ENCODE data around the gene PATJ. TPM values are rescaled to one million over a fixed set of nuclear protein-coding genes. Genes with fewer than 3 reads are reported as not detected.

Gene PATJ
- total and polyA plus RNA-seq, 2 donors (not counting 3 experiments of a cell fraction or from before 2014, with no cell fraction given) = 1.1 to 3.0 TPM

DNA sequence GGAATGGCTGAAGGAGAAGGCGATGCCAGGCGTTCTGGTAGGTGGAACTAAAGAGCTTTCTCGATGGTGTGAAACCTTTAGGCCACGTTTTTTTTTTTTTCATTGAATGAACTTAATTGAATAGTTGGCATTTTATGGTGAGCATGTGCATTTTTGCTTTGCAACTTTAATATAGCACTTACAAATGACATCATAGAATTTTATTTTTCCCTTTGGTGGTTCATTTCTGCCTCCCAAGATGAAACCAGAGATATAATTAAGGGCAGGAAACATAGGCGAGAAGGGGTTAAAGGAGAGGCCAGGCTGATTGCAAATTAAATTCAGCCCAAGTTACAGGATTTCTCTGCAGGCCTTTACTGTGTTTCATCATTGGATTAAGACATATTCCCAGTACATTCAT lies 366.8 kb downstream of the PATJ start:
- Histone ChIP-seq H3K9me1 (replicated peaks; ENCODE audit: control insufficient read depth, extremely low read depth, insufficient read depth, low read length) (no peaks in the 10 kb centered on the region), H3K4me1 (ENCODE audit: control insufficient read depth, extremely low read depth, insufficient read depth, low read length) (peaks cover 3% of the 10 kb centered on the region), H3K9me3 (replicated peaks; ENCODE audit: control insufficient read depth, insufficient read depth, low read length) (no peaks in the 10 kb centered on the region), H3K4me2 (ENCODE audit: insufficient read depth, low read length) (no peak overlapping the region), H4K20me1 (replicated peaks; ENCODE audit: control insufficient read depth, extremely low read depth, insufficient read depth, low read length) (no peaks in the 10 kb centered on the region), H3K27me3 (ENCODE audit: control insufficient read depth in 2 of 2, insufficient read depth in 2 of 2, low read length in 2 of 2) (no peaks in the 10 kb centered on the region), H3K4me3 (replicated peaks in 1 of 3; ENCODE audit: insufficient read depth in 1 of 3, low read depth in 1 of 3, low read length in 3 of 3) (no peak overlapping the region), H3K36me3 (ENCODE audit: control insufficient read depth in 2 of 2, extremely low read depth in 1 of 2, insufficient read depth in 2 of 2, low read length in 2 of 2) (no peaks in the 10 kb centered on the region), H3K27ac (ENCODE audit: insufficient read depth, low read depth, low read length) (no peak overlapping the region), H3K9ac (replicated peaks; ENCODE audit: extremely low read depth, insufficient read depth, low read length) (no peak overlapping the region), H2AFZ (ENCODE audit: low read depth, low read length) (no peak overlapping the region), H3K79me2 (ENCODE audit: control insufficient read depth, insufficient read depth, low read length) (no peaks in the 10 kb centered on the region)
- dilution Hi-C loops (cut with MboI; ENCODE audit: extremely low pct_ligation_motif_present, low sequenced_read_pairs) (no loop called here), intact Hi-C loops (cut with micrococcal nuclease) (no loop called here)
- TF ChIP-seq, protein P1, sequence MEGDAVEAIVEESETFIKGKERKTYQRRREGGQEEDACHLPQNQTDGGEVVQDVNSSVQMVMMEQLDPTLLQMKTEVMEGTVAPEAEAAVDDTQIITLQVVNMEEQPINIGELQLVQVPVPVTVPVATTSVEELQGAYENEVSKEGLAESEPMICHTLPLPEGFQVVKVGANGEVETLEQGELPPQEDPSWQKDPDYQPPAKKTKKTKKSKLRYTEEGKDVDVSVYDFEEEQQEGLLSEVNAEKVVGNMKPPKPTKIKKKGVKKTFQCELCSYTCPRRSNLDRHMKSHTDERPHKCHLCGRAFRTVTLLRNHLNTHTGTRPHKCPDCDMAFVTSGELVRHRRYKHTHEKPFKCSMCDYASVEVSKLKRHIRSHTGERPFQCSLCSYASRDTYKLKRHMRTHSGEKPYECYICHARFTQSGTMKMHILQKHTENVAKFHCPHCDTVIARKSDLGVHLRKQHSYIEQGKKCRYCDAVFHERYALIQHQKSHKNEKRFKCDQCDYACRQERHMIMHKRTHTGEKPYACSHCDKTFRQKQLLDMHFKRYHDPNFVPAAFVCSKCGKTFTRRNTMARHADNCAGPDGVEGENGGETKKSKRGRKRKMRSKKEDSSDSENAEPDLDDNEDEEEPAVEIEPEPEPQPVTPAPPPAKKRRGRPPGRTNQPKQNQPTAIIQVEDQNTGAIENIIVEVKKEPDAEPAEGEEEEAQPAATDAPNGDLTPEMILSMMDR (IDR thresholded peaks at IDR 0.05; ENCODE audit: extremely low read depth in 1 of 2, insufficient read depth in 1 of 2, low read depth in 1 of 2, low read length in 2 of 2) = no peak
- TF ChIP-seq POLR2AphosphoS5 (IDR thresholded peaks at IDR 0.05; ENCODE audit: insufficient read depth, low read depth, low read length) (no peak), MAX (IDR thresholded peaks at IDR 0.05; ENCODE audit: insufficient read depth, insufficient read length) (no peak)
- FAIRE-seq = no peak
- BruUV-seq (replicated peaks) = no TSS peak
- DNase-seq (ENCODE audit: low read depth, low spot score) = no peak
- POLR2A ChIA-PET = no interaction called here
- CTCF ChIA-PET = interaction anchor here (0.8 kb wide), 1 partner anchor 10 kb away, joined by 3 read pairs; no protein-coding TSS in a partner anchor

- H3K27ac ChIP-seq (ENCODE audit: insufficient read depth, low read depth, low read length) = no peak overlapping the region
- CTCF ChIA-PET = interaction anchor here (0.8 kb wide), 1 partner anchor 9 kb away, joined by 3 read pairs; no protein-coding TSS in a partner anchor
- no peaks in the 10 kb centered on the region for H4K20me1 ChIP-seq (replicated peaks; ENCODE audit: control insufficient read depth, extremely low read depth, insufficient read depth, low read length)
- no peaks in the 10 kb centered on the region for H3K9me3 ChIP-seq (replicated peaks; ENCODE audit: control insufficient read depth, insufficient read depth, low read length)
- no TSS peak for BruUV-seq (replicated peaks)
- dilution Hi-C loops (cut with MboI; ENCODE audit: extremely low pct_ligation_motif_present, low sequenced_read_pairs) (no loop called here), intact Hi-C loops (cut with micrococcal nuclease) (no loop called here)
- no peaks in the 10 kb centered on the region for H3K27me3 ChIP-seq (ENCODE audit: control insufficient read depth in 2 of 2, insufficient read depth in 2 of 2, low read length in 2 of 2)
- FAIRE-seq (no peak), DNase-seq (ENCODE audit: low read depth, low spot score) (no peak)
- H3K36me3 ChIP-seq (ENCODE audit: control insufficient read depth in 2 of 2, extremely low read depth in 1 of 2, insufficient read depth in 2 of 2, low read length in 2 of 2) = no peaks in the 10 kb centered on the region
- H2AFZ ChIP-seq (ENCODE audit: low read depth, low read length) = no peak overlapping the region
- H3K4me3 ChIP-seq (replicated peaks in 1 of 3; ENCODE audit: insufficient read depth in 1 of 3, low read depth in 1 of 3, low read length in 3 of 3) = no peak overlapping the region
- no peak overlapping the region for H3K4me2 ChIP-seq (ENCODE audit: insufficient read depth, low read length)
- peaks cover 3% of the 10 kb centered on the region for H3K4me1 ChIP-seq (ENCODE audit: control insufficient read depth, extremely low read depth, insufficient read depth, low read length)
- H3K9ac ChIP-seq (replicated peaks; ENCODE audit: extremely low read depth, insufficient read depth, low read length) = no peak overlapping the region
- H3K9me1 ChIP-seq (replicated peaks; ENCODE audit: control insufficient read depth, extremely low read depth, insufficient read depth, low read length) = no peaks in the 10 kb centered on the region
- H3K79me2 ChIP-seq (ENCODE audit: control insufficient read depth, insufficient read depth, low read length) = no peaks in the 10 kb centered on the region
- TF ChIP-seq POLR2A (IDR thresholded peaks at IDR 0.05; ENCODE audit: low read depth, low read length) (no peak), POLR2AphosphoS5 (IDR thresholded peaks at IDR 0.05; ENCODE audit: insufficient read depth, low read depth, low read length) (no peak), MYC (IDR thresholded peaks at IDR 0.05; ENCODE audit: low read depth, low read length) (no peak), JUN (IDR thresholded peaks at IDR 0.05; ENCODE audit: borderline replicate concordance, insufficient read depth, insufficient read length, low read depth) (no peak), MAX (IDR thresholded peaks at IDR 0.05; ENCODE audit: insufficient read depth, insufficient read length) (no peak), EZH2 (IDR thresholded peaks at IDR 0.05; ENCODE audit: borderline replicate concordance, low read depth, low read length, severe bottlenecking) (no peak), FOS (IDR thresholded peaks at IDR 0.05; ENCODE audit: borderline replicate concordance, insufficient read depth, low read length) (no peak), GATA2 (IDR thresholded peaks at IDR 0.05; ENCODE audit: insufficient read depth, insufficient read length, low read depth, low read length) (no peak)
- TF ChIP-seq, protein P1 (IDR thresholded peaks at IDR 0.05; ENCODE audit: extremely low read depth in 1 of 2, insufficient read depth in 1 of 2, low read depth in 1 of 2, low read length in 2 of 2) = no peak
- POLR2A ChIA-PET = no interaction called here
These were observed 368.0 kb downstream of the PATJ start for GRCh38 chr1:62110198-62110817.

Data from endothelial cell of umbilical vein (primary cell).